ENCODE measurements around the gene ZNF438.

The ZNF438 gene, protein sequence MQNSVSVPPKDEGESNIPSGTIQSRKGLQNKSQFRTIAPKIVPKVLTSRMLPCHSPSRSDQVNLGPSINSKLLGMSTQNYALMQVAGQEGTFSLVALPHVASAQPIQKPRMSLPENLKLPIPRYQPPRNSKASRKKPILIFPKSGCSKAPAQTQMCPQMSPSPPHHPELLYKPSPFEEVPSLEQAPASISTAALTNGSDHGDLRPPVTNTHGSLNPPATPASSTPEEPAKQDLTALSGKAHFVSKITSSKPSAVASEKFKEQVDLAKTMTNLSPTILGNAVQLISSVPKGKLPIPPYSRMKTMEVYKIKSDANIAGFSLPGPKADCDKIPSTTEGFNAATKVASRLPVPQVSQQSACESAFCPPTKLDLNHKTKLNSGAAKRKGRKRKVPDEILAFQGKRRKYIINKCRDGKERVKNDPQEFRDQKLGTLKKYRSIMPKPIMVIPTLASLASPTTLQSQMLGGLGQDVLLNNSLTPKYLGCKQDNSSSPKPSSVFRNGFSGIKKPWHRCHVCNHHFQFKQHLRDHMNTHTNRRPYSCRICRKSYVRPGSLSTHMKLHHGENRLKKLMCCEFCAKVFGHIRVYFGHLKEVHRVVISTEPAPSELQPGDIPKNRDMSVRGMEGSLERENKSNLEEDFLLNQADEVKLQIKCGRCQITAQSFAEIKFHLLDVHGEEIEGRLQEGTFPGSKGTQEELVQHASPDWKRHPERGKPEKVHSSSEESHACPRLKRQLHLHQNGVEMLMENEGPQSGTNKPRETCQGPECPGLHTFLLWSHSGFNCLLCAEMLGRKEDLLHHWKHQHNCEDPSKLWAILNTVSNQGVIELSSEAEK

DNA sequence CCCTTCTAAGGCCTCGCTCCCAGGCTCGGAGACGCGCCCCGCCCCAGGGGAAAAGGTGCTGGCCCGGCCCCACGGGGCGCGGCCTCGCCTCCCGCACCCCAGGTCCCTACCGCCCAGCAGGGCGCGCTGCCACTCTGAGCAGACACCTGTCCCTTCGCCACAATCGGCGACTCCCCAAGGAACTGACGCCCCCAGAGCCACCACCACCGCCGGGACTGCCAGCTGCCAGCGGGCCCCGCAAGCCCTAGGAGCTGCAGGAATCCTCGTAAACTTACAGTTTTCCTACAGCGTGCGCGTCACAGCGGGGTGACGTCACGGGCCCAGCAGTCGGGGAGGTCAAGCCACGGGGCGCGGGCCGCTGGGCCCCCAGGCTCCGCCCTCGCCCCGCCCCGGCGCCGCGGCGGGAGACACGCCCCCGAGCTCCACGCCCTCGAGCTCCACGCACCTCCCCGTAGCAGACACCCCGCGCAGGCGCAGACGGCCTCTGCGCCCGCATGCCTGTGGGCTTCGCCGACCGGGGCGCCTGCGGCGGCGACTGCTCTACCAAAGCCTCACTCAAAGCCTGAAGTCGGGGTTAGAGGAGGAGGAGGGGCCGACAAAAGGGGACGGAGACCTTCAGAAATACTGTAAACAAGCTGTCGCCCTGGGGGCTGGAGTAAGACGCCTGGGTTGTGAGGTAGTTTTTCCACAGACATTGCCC, at the start of gene ZNF438:
TSS of gene ZNF438 (minus strand) at position 308 of the 700 bp plus-strand sequence. CDS start 154,831 bp downstream, outside the sequence.
- H3K9me3 Mint-ChIP-seq = no peaks in the 10 kb centered on the region
- ATAC-seq = peak; percentile 81

DNA sequence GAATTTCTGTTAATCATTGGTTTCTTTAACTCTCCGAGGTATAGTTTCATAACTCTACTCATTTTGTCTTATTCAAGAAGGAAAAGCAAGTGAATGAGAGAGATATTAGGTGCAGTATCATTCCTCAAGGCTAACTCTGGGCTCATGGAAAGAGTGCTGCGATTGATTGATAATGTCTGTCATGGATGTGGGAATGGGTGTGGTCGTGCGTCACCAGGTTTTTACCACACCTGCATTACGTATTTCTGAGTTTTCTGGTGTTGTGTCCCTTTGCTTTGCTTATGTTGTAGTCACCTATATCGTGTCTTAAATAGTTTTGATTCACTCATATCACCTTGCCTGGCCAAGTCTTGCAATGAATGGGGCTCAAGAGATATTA, 44.9 kb upstream of the ZNF438 start:
- DNase-seq (no peak), ATAC-seq (no peak)
- H3K4me1 Mint-ChIP-seq = no peaks in the 10 kb centered on the region
- H3K27ac Mint-ChIP-seq = no peak overlapping the region
- no peaks in the 10 kb centered on the region for H3K9me3 Mint-ChIP-seq
- H3K36me3 Mint-ChIP-seq (ENCODE audit: low read depth) = no peaks in the 10 kb centered on the region
- peaks cover 2% of the 10 kb centered on the region for H3K27me3 Mint-ChIP-seq
- no peak overlapping the region for H3K4me3 Mint-ChIP-seq

More for the DNA sequence above, at the start of gene ZNF438:
- peak within 1 kb of the TSS; percentile 83 for H3K4me3 Mint-ChIP-seq
- DNase-seq = peak; percentile 94
- no peaks in the 10 kb centered on the region for H3K27me3 Mint-ChIP-seq
- H3K36me3 Mint-ChIP-seq (ENCODE audit: low read depth) = no peaks in the 10 kb centered on the region
- H3K27ac Mint-ChIP-seq = peak within 1 kb of the TSS; percentile 96
- H3K4me1 Mint-ChIP-seq = peaks cover 14% of the 10 kb centered on the region

DNA sequence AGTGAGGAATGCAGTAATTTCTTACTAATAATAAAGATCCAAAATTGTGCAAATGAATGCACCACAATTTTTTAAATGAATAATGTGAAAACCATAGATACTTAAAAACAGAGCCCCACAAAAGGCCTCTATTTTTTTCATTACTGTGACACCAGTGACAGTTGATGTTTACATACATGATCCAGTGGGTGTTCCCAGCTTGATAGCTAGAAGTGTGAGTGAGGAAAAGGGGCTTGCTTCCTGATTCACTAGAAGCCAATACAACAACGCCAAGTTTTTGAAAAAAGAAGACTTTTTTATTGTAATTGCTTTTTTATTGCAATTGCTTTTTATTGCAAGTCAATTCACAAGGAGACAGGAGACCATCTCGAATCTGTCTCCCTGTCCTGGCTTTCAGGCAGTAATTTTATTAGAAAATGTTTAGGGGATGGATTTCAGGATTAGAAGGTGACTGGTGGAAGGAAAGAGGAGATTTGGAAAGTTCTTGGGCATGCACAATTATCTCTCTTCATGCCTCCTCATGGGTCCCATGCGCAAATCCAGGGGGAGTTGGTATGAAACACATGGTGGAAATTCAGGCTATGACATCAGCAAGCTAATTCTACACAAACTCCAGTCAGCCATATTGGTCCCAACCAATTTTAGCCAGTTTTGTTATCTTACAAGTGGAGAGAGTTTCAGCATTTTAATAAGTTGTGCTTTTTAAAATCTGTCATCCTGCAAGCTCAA, 44.4 kb upstream of the ZNF438 start:
- Mint-ChIP-seq H3K27me3 (peaks cover 7% of the 10 kb centered on the region), H3K27ac (no peak overlapping the region), H3K36me3 (ENCODE audit: low read depth) (no peaks in the 10 kb centered on the region), H3K9me3 (no peaks in the 10 kb centered on the region), H3K4me1 (no peaks in the 10 kb centered on the region), H3K4me3 (no peak overlapping the region)
- DNase-seq (no peak), ATAC-seq (no peak)

DNA sequence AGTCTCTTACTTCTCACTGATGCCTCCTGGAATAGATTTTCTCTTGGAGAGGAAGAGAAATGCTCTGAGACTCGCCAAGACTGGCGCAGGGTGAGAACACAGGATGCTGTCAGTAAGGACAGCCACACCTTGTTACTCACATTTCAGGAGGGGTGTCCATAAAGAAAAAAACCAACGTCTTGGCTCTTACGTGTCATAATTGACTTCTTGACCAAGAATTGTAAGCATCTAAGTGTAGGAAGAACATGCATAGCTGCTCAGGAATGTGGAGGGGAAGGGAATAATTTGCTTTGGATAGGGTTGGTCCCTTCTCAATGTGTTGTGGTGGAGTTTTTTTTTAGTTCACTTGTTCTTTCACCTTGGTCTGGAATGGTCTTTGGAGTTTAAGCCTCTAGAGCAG, 43.8 kb upstream of the ZNF438 start:
- DNase-seq = no peak
- peaks cover 7% of the 10 kb centered on the region for H3K27me3 Mint-ChIP-seq

DNA sequence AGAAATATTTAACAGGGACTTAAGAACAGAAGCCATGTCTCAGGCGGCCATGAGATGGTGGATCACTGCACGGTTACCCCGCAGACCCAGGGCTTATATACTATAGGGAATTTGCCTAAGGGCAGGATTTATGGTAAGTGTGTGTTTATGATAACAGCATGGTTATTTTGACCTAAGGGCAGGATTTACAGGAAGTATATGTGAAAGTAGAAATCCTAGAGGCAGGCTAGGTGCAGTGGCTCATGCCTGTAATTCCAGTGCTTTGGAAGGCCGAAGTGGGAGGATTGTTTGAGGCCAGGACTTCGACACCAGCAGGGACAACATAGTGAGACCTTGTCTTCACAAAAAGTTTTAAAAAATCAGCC, 43.0 kb upstream of the ZNF438 start:
- no peaks in the 10 kb centered on the region for H3K36me3 Mint-ChIP-seq (ENCODE audit: low read depth)
- H3K4me3 Mint-ChIP-seq = no peak overlapping the region
- no peaks in the 10 kb centered on the region for H3K9me3 Mint-ChIP-seq
- no peaks in the 10 kb centered on the region for H3K4me1 Mint-ChIP-seq
- no peak for DNase-seq
- H3K27me3 Mint-ChIP-seq = peaks cover 9% of the 10 kb centered on the region
- no peak for ATAC-seq
- H3K27ac Mint-ChIP-seq = no peak overlapping the region

More for the DNA sequence above, 43.8 kb upstream of the ZNF438 start:
- no peaks in the 10 kb centered on the region for H3K4me1 Mint-ChIP-seq
- H3K9me3 Mint-ChIP-seq = no peaks in the 10 kb centered on the region
- no peaks in the 10 kb centered on the region for H3K36me3 Mint-ChIP-seq (ENCODE audit: low read depth)
- H3K4me3 Mint-ChIP-seq = no peak overlapping the region
- ATAC-seq = no peak
- no peak overlapping the region for H3K27ac Mint-ChIP-seq

DNA sequence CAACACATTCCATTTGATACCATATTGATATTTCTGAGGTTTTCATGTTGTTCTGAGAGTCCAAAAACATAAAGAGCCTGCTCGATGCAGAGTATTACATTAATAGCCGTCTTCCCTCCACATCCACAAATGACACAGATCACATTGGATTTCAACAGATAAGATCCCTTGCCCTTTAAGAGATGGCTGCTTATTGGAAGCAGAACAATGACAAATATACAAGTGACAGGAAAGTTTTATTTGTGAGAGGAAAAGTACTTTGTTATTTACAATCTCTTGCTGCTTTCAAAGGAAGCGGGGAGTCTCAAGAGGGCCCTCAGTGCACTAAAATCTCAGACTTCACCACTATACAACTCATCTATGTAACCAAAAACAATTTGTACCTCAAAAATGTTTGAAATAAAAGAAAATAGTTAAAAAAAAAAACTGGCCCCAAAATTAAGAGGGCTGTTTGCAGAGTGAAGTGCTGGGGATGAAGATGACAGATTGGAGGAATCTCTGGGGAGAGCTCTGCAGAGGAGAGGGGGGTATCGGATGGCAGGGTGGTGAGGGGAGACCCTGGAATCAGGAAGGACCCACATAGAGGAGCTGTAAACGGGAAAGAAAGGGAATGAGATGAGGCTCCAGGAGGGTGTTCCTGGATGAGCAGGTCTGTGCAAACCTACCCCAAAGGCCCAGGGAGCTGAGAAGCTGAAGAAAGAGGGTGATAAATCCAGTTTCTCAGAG, 42.5 kb upstream of the ZNF438 start:
- H3K9me3 Mint-ChIP-seq = no peaks in the 10 kb centered on the region
- ATAC-seq (no peak), DNase-seq (no peak)
- no peak overlapping the region for H3K4me3 Mint-ChIP-seq
- H3K36me3 Mint-ChIP-seq (ENCODE audit: low read depth) = no peaks in the 10 kb centered on the region
- H3K27ac Mint-ChIP-seq = no peak overlapping the region
- peaks cover 9% of the 10 kb centered on the region for H3K27me3 Mint-ChIP-seq
- no peaks in the 10 kb centered on the region for H3K4me1 Mint-ChIP-seq

DNA sequence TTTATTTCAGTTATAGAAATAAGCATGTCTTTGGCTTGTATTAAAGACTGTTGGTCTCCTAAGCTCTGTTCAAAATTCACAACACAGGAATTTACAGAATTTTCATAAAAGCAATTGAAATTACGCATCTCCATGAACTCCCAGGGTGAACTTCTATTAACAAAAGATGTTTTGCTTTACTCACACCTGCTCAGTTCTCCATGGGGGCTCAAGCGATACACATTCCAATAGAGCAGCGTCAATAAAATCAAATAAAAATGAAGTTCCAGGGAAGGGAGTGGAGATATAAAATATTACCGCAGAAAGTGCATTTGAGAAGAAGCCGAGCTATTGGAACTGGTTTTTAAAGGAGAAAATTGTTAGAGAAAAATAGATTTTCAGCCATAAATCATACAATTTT, 41.5 kb upstream of the ZNF438 start:
- no peak for ATAC-seq
- no peaks in the 10 kb centered on the region for H3K4me1 Mint-ChIP-seq
- H3K9me3 Mint-ChIP-seq = no peaks in the 10 kb centered on the region
- H3K27ac Mint-ChIP-seq = no peak overlapping the region
- no peak for DNase-seq
- no peaks in the 10 kb centered on the region for H3K36me3 Mint-ChIP-seq (ENCODE audit: low read depth)
- no peak overlapping the region for H3K4me3 Mint-ChIP-seq
- H3K27me3 Mint-ChIP-seq = peaks cover 9% of the 10 kb centered on the region

DNA sequence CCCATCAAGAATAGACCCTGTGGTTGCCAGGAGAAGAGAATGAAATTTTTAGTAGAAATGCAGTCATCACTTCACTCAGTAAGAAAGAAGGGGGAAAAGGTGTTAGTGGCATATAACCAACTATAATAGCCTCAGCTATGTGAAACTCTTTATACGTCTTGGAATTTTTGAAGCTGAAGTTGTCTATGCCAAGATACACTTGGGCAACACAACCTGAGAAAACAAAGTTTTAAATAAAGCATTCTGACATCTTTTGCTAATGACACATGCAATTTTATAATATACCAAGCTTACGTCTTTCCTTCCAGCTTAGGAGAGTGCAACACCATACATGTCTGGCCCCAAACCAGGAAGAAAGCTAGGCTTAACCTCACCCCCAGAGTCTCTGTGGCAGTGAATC, 40.8 kb upstream of the ZNF438 start:
- H3K9me3 Mint-ChIP-seq = no peaks in the 10 kb centered on the region

DNA sequence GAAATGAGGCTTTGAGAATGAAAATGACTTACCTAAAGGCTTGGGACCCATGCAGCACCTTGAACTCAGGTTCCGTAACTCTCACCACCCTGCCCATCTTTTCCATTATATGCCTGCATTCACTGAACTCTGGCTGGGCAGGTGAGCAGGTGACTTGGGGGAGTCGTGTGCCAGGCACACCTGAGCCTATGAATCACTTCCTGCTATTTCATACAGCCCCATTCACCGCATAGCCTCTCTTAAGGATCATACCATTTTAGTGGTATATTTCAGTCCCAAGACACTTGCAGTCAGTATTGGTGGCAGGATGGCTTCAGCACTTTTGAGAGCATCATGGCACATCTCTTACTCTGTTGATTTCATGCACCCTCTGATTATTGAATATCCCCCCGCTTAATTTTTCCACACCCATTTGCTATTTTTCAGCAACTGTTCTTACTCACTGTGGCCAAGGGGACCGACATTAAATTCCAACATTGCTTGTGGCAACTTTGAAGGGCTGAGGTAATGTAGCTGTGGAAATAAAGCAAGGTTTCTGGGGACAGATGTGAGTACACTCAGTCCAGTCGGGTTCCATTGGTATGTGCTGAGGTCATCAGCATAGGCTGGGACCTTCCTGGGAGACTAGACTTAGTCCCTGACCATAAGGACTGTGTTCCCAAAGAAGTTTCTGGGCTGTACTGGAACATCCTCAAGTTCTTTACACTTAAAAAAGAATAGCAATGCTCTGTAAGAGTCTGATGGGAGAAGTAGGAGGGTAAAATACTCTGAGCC, 39.8 kb upstream of the ZNF438 start:
- DNase-seq = no peak
- no peak for ATAC-seq
- H3K27me3 Mint-ChIP-seq = peaks cover 11% of the 10 kb centered on the region

More for the DNA sequence above, 40.8 kb upstream of the ZNF438 start:
- ATAC-seq = no peak
- no peak overlapping the region for H3K27ac Mint-ChIP-seq
- H3K36me3 Mint-ChIP-seq (ENCODE audit: low read depth) = no peaks in the 10 kb centered on the region
- H3K4me1 Mint-ChIP-seq = no peaks in the 10 kb centered on the region
- H3K27me3 Mint-ChIP-seq = peaks cover 11% of the 10 kb centered on the region
- no peak for DNase-seq
- no peak overlapping the region for H3K4me3 Mint-ChIP-seq

DNA sequence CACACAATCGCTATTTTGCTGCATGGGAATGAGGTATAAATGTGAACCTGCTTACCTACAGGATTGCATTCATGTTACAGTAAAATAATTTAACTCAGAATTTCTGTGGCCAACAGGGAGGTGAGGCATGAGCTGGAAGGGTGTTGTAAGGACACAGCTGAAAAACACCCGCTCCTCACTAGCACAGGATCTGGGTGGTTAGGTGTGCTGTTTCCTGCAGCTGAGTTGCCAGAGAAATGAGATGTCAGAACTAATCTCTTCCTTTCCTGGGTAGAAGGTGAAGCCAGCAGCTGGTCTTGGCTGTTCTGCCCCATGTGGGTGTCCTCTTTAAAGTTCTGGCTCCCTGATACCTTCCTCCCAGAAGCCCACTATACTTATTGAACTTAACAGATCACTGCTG, 39.0 kb upstream of the ZNF438 start:
- DNase-seq (no peak), ATAC-seq (no peak)
- Mint-ChIP-seq H3K27ac (no peak overlapping the region), H3K36me3 (ENCODE audit: low read depth) (no peaks in the 10 kb centered on the region), H3K9me3 (no peaks in the 10 kb centered on the region), H3K4me1 (no peaks in the 10 kb centered on the region), H3K27me3 (peaks cover 14% of the 10 kb centered on the region), H3K4me3 (no peak overlapping the region)

More for the DNA sequence above, 39.8 kb upstream of the ZNF438 start:
- no peaks in the 10 kb centered on the region for H3K9me3 Mint-ChIP-seq
- H3K4me3 Mint-ChIP-seq = no peak overlapping the region
- no peak overlapping the region for H3K27ac Mint-ChIP-seq
- H3K4me1 Mint-ChIP-seq = no peaks in the 10 kb centered on the region
- no peaks in the 10 kb centered on the region for H3K36me3 Mint-ChIP-seq (ENCODE audit: low read depth)

DNA sequence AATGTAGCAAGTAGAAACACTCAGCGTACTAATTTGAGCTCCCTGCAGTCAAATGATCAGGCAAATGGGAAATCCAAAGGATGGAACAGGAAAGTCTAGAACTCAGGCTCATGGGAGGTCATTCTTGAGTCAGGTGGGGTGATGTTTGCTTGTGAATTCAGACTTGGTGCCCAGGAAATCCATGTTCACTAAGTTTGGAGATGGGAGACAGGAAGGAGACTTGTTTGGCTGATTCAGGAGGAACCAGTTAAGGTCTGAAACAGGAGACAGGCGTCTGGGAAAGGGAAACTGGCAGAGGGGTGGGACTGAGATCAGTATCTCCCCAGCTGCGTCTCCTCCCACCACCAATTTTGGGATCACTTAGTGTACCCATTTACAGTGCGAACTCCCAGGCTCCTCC, 38.4 kb upstream of the ZNF438 start:
- no peaks in the 10 kb centered on the region for H3K36me3 Mint-ChIP-seq (ENCODE audit: low read depth)
- H3K4me3 Mint-ChIP-seq = no peak overlapping the region
- H3K27ac Mint-ChIP-seq = no peak overlapping the region
- H3K9me3 Mint-ChIP-seq = no peaks in the 10 kb centered on the region
- H3K4me1 Mint-ChIP-seq = no peaks in the 10 kb centered on the region
- ATAC-seq (no peak), DNase-seq (no peak)
- peaks cover 14% of the 10 kb centered on the region for H3K27me3 Mint-ChIP-seq

DNA sequence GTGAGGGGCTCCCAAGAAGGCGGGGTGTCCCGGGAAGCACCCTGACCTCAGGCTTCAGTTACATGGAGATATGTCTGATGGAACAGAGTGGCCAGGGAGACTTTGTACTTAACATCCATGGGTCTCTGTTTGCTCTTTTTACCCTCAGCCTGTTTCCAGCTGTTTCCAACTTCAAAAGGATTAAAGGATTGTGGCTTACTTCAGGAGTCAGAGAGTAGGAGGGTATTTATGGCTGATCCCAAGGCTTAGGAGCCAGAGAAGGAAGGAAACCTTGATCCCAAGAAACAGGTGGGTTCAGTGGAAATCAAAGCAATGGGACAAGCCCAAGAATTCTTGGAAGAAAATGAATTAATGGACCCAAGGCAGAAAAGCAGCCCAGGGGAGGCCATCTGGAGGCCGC, 37.7 kb upstream of the ZNF438 start:
- DNase-seq (no peak), ATAC-seq (no peak)
- Mint-ChIP-seq H3K36me3 (ENCODE audit: low read depth) (no peaks in the 10 kb centered on the region), H3K4me3 (no peak overlapping the region), H3K9me3 (no peaks in the 10 kb centered on the region), H3K4me1 (no peaks in the 10 kb centered on the region), H3K27ac (no peak overlapping the region), H3K27me3 (peaks cover 16% of the 10 kb centered on the region)

DNA sequence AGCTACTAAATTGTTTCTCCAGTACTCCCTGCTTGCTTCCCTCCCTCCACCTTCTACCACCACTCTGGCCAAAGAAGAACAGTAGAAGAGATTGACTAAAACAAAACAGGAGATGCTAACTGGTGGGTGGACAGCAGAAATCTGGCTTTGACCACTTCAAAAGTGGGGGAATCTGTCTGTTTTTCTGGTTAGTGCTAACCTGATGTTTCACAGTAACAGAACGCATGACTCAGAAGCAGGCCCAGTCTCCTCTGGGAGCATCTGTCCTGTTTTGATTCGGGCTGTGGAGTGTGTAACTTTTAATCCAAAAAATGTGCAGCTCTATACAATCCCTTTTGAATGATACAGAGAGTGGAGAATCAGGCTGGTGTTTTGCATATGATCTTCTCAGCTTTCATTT, 32.7 kb upstream of the ZNF438 start:
- Mint-ChIP-seq H3K4me1 (no peaks in the 10 kb centered on the region), H3K4me3 (no peak overlapping the region), H3K27me3 (peaks cover 14% of the 10 kb centered on the region), H3K9me3 (no peaks in the 10 kb centered on the region), H3K27ac (no peak overlapping the region), H3K36me3 (ENCODE audit: low read depth) (no peaks in the 10 kb centered on the region)
- DNase-seq = no peak
- ATAC-seq = no peak
